ENCODE results near the gene GGPS1. TPM values are rescaled to one million over a fixed set of nuclear protein-coding genes. Genes with fewer than 3 reads are reported as not detected.

GGPS1 gene
- total RNA-seq, 1 experiment from 2014 or later, result 17.4 TPM

GRCh38 chr1:235317168-235317567, 11.2 kb upstream of the GGPS1 start:
- 0 out of 2 replicates have a peak, but pooled peaks cover 11% of the 10 kb centered on the region for H4K20me1 ChIP-seq (ENCODE audit: low read length)
- H3K4me1 ChIP-seq (ENCODE audit: insufficient read depth, low read length), result no peaks in the 10 kb centered on the region
- H3F3A ChIP-seq (ENCODE audit: low read length, unreplicated experiment), result no peaks in the 10 kb centered on the region
- H3K36me3 ChIP-seq (ENCODE audit: low read depth, low read length), result 0 out of 2 replicates have a peak, but pooled peaks cover 3% of the 10 kb centered on the region
- H3K4me2 ChIP-seq (ENCODE audit: low read length), result no peak overlapping the region
- DNase-seq, result no peak
- no peak overlapping the region for H2AFZ ChIP-seq (ENCODE audit: low read length)
- H3K9me3 ChIP-seq (ENCODE audit: low read length), result no peaks in the 10 kb centered on the region
- ChIA-PET CTCF (no interaction called here), POLR2A (ENCODE audit: unreplicated experiment) (no interaction called here)
- H3K27ac ChIP-seq (ENCODE audit: low read length), result no peak overlapping the region
- H3K4me3 ChIP-seq (ENCODE audit: low read length), result no peak overlapping the region
- intact Hi-C loops (cut with micrococcal nuclease), result no loop called here
- H3K79me2 ChIP-seq (ENCODE audit: low read length), result peaks cover 92% of the 10 kb centered on the region
- no peak for ATAC-seq
- TF ChIP-seq EZH2 (IDR thresholded peaks at IDR 0.05; ENCODE audit: low read length, unreplicated experiment) (no peak), CTCF (conservative IDR thresholded peaks at IDR 0.05; ENCODE audit: low read depth, low read length) (no peak), EZH2phosphoT487 (IDR thresholded peaks at IDR 0.05; ENCODE audit: borderline replicate concordance, low read length) (no peak)
- H3K9me2 ChIP-seq (replicated peaks; ENCODE audit: low read length), result no peaks in the 10 kb centered on the region
- no peaks in the 10 kb centered on the region for H3K27me3 ChIP-seq (ENCODE audit: low read length)
- H3K9ac ChIP-seq (ENCODE audit: low read length), result no peak overlapping the region
- no TSS peak for BruUV-seq (replicated peaks)

- CTCF ChIA-PET, result no interaction called here
- Histone ChIP-seq H3K9me3 (ENCODE audit: low read length) (no peaks in the 10 kb centered on the region), H3K4me2 (ENCODE audit: low read length) (no peak overlapping the region), H3K9ac (ENCODE audit: low read length) (no peak overlapping the region), H3K9me2 (replicated peaks; ENCODE audit: low read length) (no peaks in the 10 kb centered on the region), H3K79me2 (ENCODE audit: low read length) (peaks cover 92% of the 10 kb centered on the region), H3K27me3 (ENCODE audit: low read length) (no peaks in the 10 kb centered on the region), H3K4me1 (ENCODE audit: insufficient read depth, low read length) (no peaks in the 10 kb centered on the region), H3K4me3 (ENCODE audit: low read length) (no peak overlapping the region), H3K36me3 (ENCODE audit: low read depth, low read length) (0 out of 2 replicates have a peak, but pooled peaks cover 3% of the 10 kb centered on the region), H3K27ac (ENCODE audit: low read length) (no peak overlapping the region), H3F3A (ENCODE audit: low read length, unreplicated experiment) (no peaks in the 10 kb centered on the region), H4K20me1 (ENCODE audit: low read length) (0 out of 2 replicates have a peak, but pooled peaks cover 1% of the 10 kb centered on the region), H2AFZ (ENCODE audit: low read length) (no peak overlapping the region)
- no peak for DNase-seq
- POLR2A ChIA-PET (ENCODE audit: unreplicated experiment), result no interaction called here
- ATAC-seq, result no peak
- no TSS peak for BruUV-seq (replicated peaks)
- TF ChIP-seq EZH2 (IDR thresholded peaks at IDR 0.05; ENCODE audit: low read length, unreplicated experiment), result no peak
- intact Hi-C loops (cut with micrococcal nuclease), result no loop called here
Observed at GRCh38 chr1:235319255-235319654, 9.1 kb upstream of the GGPS1 start.

- no peaks in the 10 kb centered on the region for H4K20me1 ChIP-seq (ENCODE audit: low read length)
- ChIA-PET POLR2A (ENCODE audit: unreplicated experiment) (interaction anchor here (0.6 kb wide), 1 partner anchor 45 kb away, joined by 4 read pairs; no protein-coding TSS in a partner anchor), CTCF (no interaction called here)
- 0 out of 2 replicates have a peak, but pooled peaks cover 3% of the 10 kb centered on the region for H3K36me3 ChIP-seq (ENCODE audit: low read depth, low read length)
- H3F3A ChIP-seq (ENCODE audit: low read length, unreplicated experiment), result no peaks in the 10 kb centered on the region
- H3K4me1 ChIP-seq (ENCODE audit: insufficient read depth, low read length), result peaks cover 10% of the 10 kb centered on the region; the same call in 1 of the 2 replicates
- H2AFZ ChIP-seq (ENCODE audit: low read length), result no peak overlapping the region
- H3K27me3 ChIP-seq (ENCODE audit: low read length), result no peaks in the 10 kb centered on the region
- H3K27ac ChIP-seq (ENCODE audit: low read length), result no peak overlapping the region
- no peaks in the 10 kb centered on the region for H3K9me3 ChIP-seq (ENCODE audit: low read length)
- H3K4me2 ChIP-seq (ENCODE audit: low read length), result no peak overlapping the region
- no peak for TF ChIP-seq EZH2phosphoT487 (IDR thresholded peaks at IDR 0.05; ENCODE audit: borderline replicate concordance, low read length)
- intact Hi-C loops (cut with micrococcal nuclease), result no loop called here
- peaks cover 93% of the 10 kb centered on the region for H3K79me2 ChIP-seq (ENCODE audit: low read length)
- ATAC-seq (no peak), DNase-seq (no peak)
- no peak overlapping the region for H3K4me3 ChIP-seq (ENCODE audit: low read length)
- no TSS peak for BruUV-seq (replicated peaks)
- no peaks in the 10 kb centered on the region for H3K9me2 ChIP-seq (replicated peaks; ENCODE audit: low read length)
- no peak overlapping the region for H3K9ac ChIP-seq (ENCODE audit: low read length)
Observed at GRCh38 chr1:235320521-235321179, 7.7 kb upstream of the GGPS1 start.
